K562 (cell line): ENCODE measurements around the gene GBF1. TPM values are rescaled to one million over a fixed set of nuclear protein-coding genes. Genes with fewer than 3 reads are reported as not detected.

Experiments used
- ARID4B ChIP-seq: sonication (generic); formaldehyde crosslinking; IDR thresholded peaks from 2 replicates; pipeline ENCODE4 v1.8.0; 2022; ENCODE audit warnings: mild to moderate bottlenecking, missing genetic modification reagents
- CCAR2 ChIP-seq: fragments of 200-400 bp; formaldehyde crosslinking; IDR thresholded peaks from 2 replicates; pipeline ENCODE4 v1.6.1; 2017; ENCODE audit warnings: mild to moderate bottlenecking, low read depth, low read length
- CHD7 ChIP-seq: fragments of 200-600 bp; sonication (generic); IDR thresholded peaks from one replicate; pipeline ENCODE4 v1.6.1; 2012; ENCODE audit warnings: mild to moderate bottlenecking, low read depth, low read length, inconsistent platforms
- CTCF ChIP-seq, 3 experiments: IDR thresholded peaks in 2 of 3; conservative IDR thresholded peaks in 1 of 3; 2 replicates each; pipeline ENCODE4 v1.5.1; 2011 to 2012; ENCODE audit warnings: low read length in 3 of 3, mild to moderate bottlenecking in 3 of 3, control low read depth in 2 of 3, improper control_type of control experiment in 1 of 3, inconsistent platforms in 1 of 3, low read depth in 1 of 3, mixed read lengths in 1 of 3, moderate library complexity in 1 of 3; ENCODE audit not compliant: insufficient read depth in 2 of 3
- HNRNPH1 ChIP-seq: fragments of 200-400 bp; formaldehyde crosslinking; optimal IDR thresholded peaks from 2 replicates; pipeline ENCODE3; 2017; ENCODE audit warnings: low read depth, mild to moderate bottlenecking, low read length, moderate library complexity
- ZC3H11A ChIP-seq: IDR thresholded peaks from 2 replicates; pipeline ENCODE4 v1.6.1; 2012; ENCODE audit warnings: low read depth, low read length, improper control_type of control experiment
- ZNF121 ChIP-seq: sonication (generic); formaldehyde crosslinking; conservative IDR thresholded peaks from 2 replicates; pipeline ENCODE4 v1.8.0; 2022; ENCODE audit warnings: missing genetic modification reagents
- ZNF436 ChIP-seq: fragments of 250-450, 450-650 bp; sonication (Bioruptor Pico); formaldehyde crosslinking; IDR thresholded peaks from 2 replicates; pipeline ENCODE4 v1.7.0; 2020; ENCODE audit warnings: mild to moderate bottlenecking
- polyA plus RNA-seq, 8 experiments: library from polyadenylated mRNA; depleted of rRNA in 4 of 8; stranded (reverse) in 5 of 8; unstranded in 3 of 8; fragments of >200 nt; fragmentation: Nextera tagmentation in 2 of 8; fragmentation: Illumina TruSeq in 1 of 8; extraction: Ambion mirVana in 2 of 8; extraction: Trizol in 1 of 8; gene quantifications; 2 replicates each; pipeline versions ENCODE4 v1.2.1 to v1.2.3, GENCODE V29; 2011 to 2014; ENCODE audit warnings: inconsistent platforms in 1 of 8, missing spikeins in 1 of 8
- total RNA-seq, 7 experiments: library from RNA; depleted of rRNA in 6 of 7; stranded (reverse); fragments of >200 nt in 6 of 7; fragmentation: Illumina TruSeq in 2 of 7; extraction: Trizol in 2 of 7; gene quantifications; 2 replicates each; pipeline versions ENCODE4 v1.2.1 to v1.2.3, GENCODE V29; 2011 to 2021; ENCODE audit warnings: low replicate concordance in 1 of 7

GBF1 gene
- total and polyA plus RNA-seq, 9 of the 15 experiments (the other 6 are each of a cell fraction or from before 2014, with no cell fraction given) = 0.69 to 28.0 (median 10.3) TPM

- TF ChIP-seq ARID4B = no peak
- TF ChIP-seq HNRNPH1 = no peak
- TF ChIP-seq ZNF436 (CRISPR knock-in tag) = no peak
- TF ChIP-seq ZNF121 (CRISPR knock-in tag) = no peak
- TF ChIP-seq CTCF (IDR thresholded peaks at IDR 0.05 in 2 of 3, conservative IDR thresholded peaks at IDR 0.05 in 1 of 3; ENCODE audit: insufficient read depth in 2 of 3, low read depth in 1 of 3, low read length in 3 of 3) = peak; percentile 74 to 86 (median 79)
- TF ChIP-seq CCAR2 = no peak
- TF ChIP-seq ZC3H11A = no peak
- no peak for TF ChIP-seq CHD7
Observed at GRCh38 chr10:102231357-102232318, 13.7 kb upstream of the GBF1 start (continued).
